Naive thymus-derived CD4-positive, alpha-beta T cell (primary cell): Measurements from ENCODE around the gene WFS1. TPM values are rescaled to one million over a fixed set of nuclear protein-coding genes. Genes with fewer than 3 reads are reported as not detected.
A peak's percentile ranks its signal among the peaks of the same experiment; 100 is the strongest.

Experiments
- ATAC-seq: fragments of 150-1000 bp; cut with Tn5 transposase; 2 replicates; pipeline ENCODE4 v1.10.0; 2021; ENCODE audit warnings: mild to moderate bottlenecking, moderate library complexity
- CTCF ChIA-PET: fragments of 350-600 bp; sonication (Branson Sonifier 250); formaldehyde crosslinking; loops from one replicate; lab custom pipeline; 2021; ENCODE audit warnings: antibody characterized with exemption; lab: Charles Lee
- POLR2A ChIA-PET: fragments of 350-600 bp; sonication (Branson Sonifier 250); formaldehyde crosslinking; loops from one replicate; lab custom pipeline; 2021; ENCODE audit warnings: antibody characterized with exemption, inconsistent platforms; lab: Charles Lee
- DNase-seq, 9 donors: peaks; one replicate each; pipeline versions ENCODE4 v3.0.0 to v3.0.0-alpha.2; 2020 to 2022; ENCODE audit warnings: mixed read lengths in 1 of 9
- H3K27ac ChIP-seq: one replicate; pipeline ENCODE4 v1.7.0; 2013; ENCODE audit warnings: mild to moderate bottlenecking, low read depth, low read length, moderate library complexity
- H3K27me3 ChIP-seq, 2 donors: one replicate each; pipeline ENCODE4 v1.7.0; 2013; ENCODE audit warnings: low read length in 2 of 2, mild to moderate bottlenecking in 2 of 2, moderate library complexity in 2 of 2; ENCODE audit not compliant: control insufficient read depth in 2 of 2, insufficient read depth in 2 of 2
- H3K36me3 ChIP-seq, 3 experiments: 1 replicate in 2 of 3; 2 replicates in 1 of 3; pipeline ENCODE4 v1.7.0; 2013; ENCODE audit warnings: low read length in 3 of 3, mild to moderate bottlenecking in 3 of 3, moderate library complexity in 1 of 3; ENCODE audit not compliant: insufficient read depth in 3 of 3, control insufficient read depth in 2 of 3
- H3K4me1 ChIP-seq, 2 donors: one replicate each; pipeline ENCODE4 v1.7.0; 2013; ENCODE audit warnings: low read length in 2 of 2, mild to moderate bottlenecking in 2 of 2, moderate library complexity in 1 of 2; ENCODE audit not compliant: control insufficient read depth in 2 of 2, insufficient read depth in 2 of 2
- H3K4me3 ChIP-seq: 2 replicates; pipeline ENCODE4 v1.7.0; 2013; ENCODE audit warnings: mild to moderate bottlenecking, low read length
- H3K9me3 ChIP-seq, 3 experiments: 1 replicate in 2 of 3; 2 replicates in 1 of 3; pipeline ENCODE4 v1.7.0; 2013; ENCODE audit warnings: low read length in 3 of 3; ENCODE audit not compliant: control insufficient read depth in 2 of 3
- H3K27ac Mint-ChIP-seq, 9 donors: one replicate each; pipeline ENCODE4 v1.8.0; 2020 to 2022; ENCODE audit warnings: mixed read lengths in 9 of 9, mild to moderate bottlenecking in 8 of 9, moderate library complexity in 5 of 9, inconsistent platforms in 2 of 9
- H3K27me3 Mint-ChIP-seq, 5 donors: one replicate each; pipeline ENCODE4 v1.8.0; 2021 to 2022; ENCODE audit warnings: mixed read lengths in 5 of 5, mild to moderate bottlenecking in 1 of 5
- H3K36me3 Mint-ChIP-seq, 5 donors: one replicate each; pipeline ENCODE4 v1.8.0; 2020 to 2022; ENCODE audit warnings: mixed read lengths in 5 of 5, mild to moderate bottlenecking in 3 of 5, inconsistent platforms in 1 of 5
- H3K4me1 Mint-ChIP-seq, 7 donors: one replicate each; pipeline ENCODE4 v1.8.0; 2020 to 2022; ENCODE audit warnings: mixed read lengths in 7 of 7, mild to moderate bottlenecking in 3 of 7, inconsistent platforms in 1 of 7
- H3K4me3 Mint-ChIP-seq, 10 donors: one replicate each; pipeline ENCODE4 v1.8.0; 2020 to 2022; ENCODE audit warnings: mild to moderate bottlenecking in 10 of 10, mixed read lengths in 10 of 10, moderate library complexity in 6 of 10, inconsistent platforms in 2 of 10
- H3K9me3 Mint-ChIP-seq, 11 donors: one replicate each; pipeline ENCODE4 v1.8.0; 2020 to 2022; ENCODE audit warnings: mixed read lengths in 11 of 11, mild to moderate bottlenecking in 4 of 11, inconsistent platforms in 1 of 11, moderate library complexity in 1 of 11
- intact Hi-C, 2 donors: fragments of 100-400 bp; cut with micrococcal nuclease; formaldehyde crosslinking; loops; one replicate each; pipeline ENCODE4 v1.15.1; 2023
- polyA plus RNA-seq, 2 donors: library from polyadenylated mRNA; unstranded; fragments of 300-500 nt; fragmentation: Illumina TruSeq; gene quantifications; one replicate each; pipeline ENCODE4 v1.2.3, GENCODE V29; 2021
- total RNA-seq, 6 experiments: library from RNA in 5 of 6; stranded (reverse) in 5 of 6; gene quantifications; 1 replicate in 5 of 6; 2 replicates in 1 of 6; pipeline ENCODE4 v1.2.3 and lab custom pipeline; 2021 to 2026

The WFS1 gene
- total and polyA plus RNA-seq, 7 experiments from 2014 or later: 2.8 to 6.7 (median 4.4) TPM

GRCh38 chr4:6230502-6230785 is 39.2 kb upstream of the WFS1 start:
- no peaks in the 10 kb centered on the region for H3K27me3 ChIP-seq
- no peaks in the 10 kb centered on the region for H3K36me3 ChIP-seq
- no peak overlapping the region for H3K27ac ChIP-seq
- peaks cover 3 to 20% (median 9%) of the 10 kb centered on the region in 5 donors for H3K27me3 Mint-ChIP-seq
- H3K9me3 Mint-ChIP-seq: peaks cover 0 to 4% (median 0%) of the 10 kb centered on the region in 11 donors
- no peaks in the 10 kb centered on the region for H3K4me1 ChIP-seq
- intact Hi-C loops: no loop called here
- DNase-seq: no peak
- H3K9me3 ChIP-seq: no peaks in the 10 kb centered on the region
- POLR2A ChIA-PET: no interaction called here
- ATAC-seq: no peak
- H3K4me3 ChIP-seq: no peak overlapping the region
- H3K4me3 Mint-ChIP-seq: no peak overlapping the region
- no peaks in the 10 kb centered on the region for H3K36me3 Mint-ChIP-seq
- CTCF ChIA-PET: no interaction called here
- no peaks in the 10 kb centered on the region for H3K4me1 Mint-ChIP-seq
- H3K27ac Mint-ChIP-seq: no peak overlapping the region

- ATAC-seq: no peak
- ChIA-PET CTCF (no interaction called here), POLR2A (no interaction called here)
- DNase-seq: no peak
- Mint-ChIP-seq H3K27ac (no peak overlapping the region), H3K36me3 (no peaks in the 10 kb centered on the region), H3K4me1 (no peaks in the 10 kb centered on the region), H3K27me3 (peaks cover 0 to 14% (median 3%) of the 10 kb centered on the region in 5 donors), H3K4me3 (no peak overlapping the region), H3K9me3 (peaks cover 0 to 2% (median 0%) of the 10 kb centered on the region in 11 donors)
- Histone ChIP-seq H3K36me3 (no peaks in the 10 kb centered on the region), H3K4me1 (no peaks in the 10 kb centered on the region), H3K27ac (no peak overlapping the region), H3K9me3 (no peaks in the 10 kb centered on the region), H3K4me3 (no peak overlapping the region), H3K27me3 (no peaks in the 10 kb centered on the region)
- intact Hi-C loops: no loop called here
These were observed 38.6 kb upstream of the WFS1 start for GRCh38 chr4:6230827-6231662.

GRCh38 chr4:6231663-6232165 is 37.9 kb upstream of the WFS1 start:
- no peak overlapping the region for H3K4me3 ChIP-seq
- no peak overlapping the region for H3K4me3 Mint-ChIP-seq
- DNase-seq: no peak
- H3K27me3 ChIP-seq: no peaks in the 10 kb centered on the region
- H3K9me3 ChIP-seq: no peaks in the 10 kb centered on the region
- intact Hi-C loops: no loop called here
- no peaks in the 10 kb centered on the region for H3K4me1 ChIP-seq
- peaks cover 0 to 1% (median 0%) of the 10 kb centered on the region in 11 donors for H3K9me3 Mint-ChIP-seq
- ChIA-PET CTCF (no interaction called here), POLR2A (no interaction called here)
- H3K4me1 Mint-ChIP-seq: no peaks in the 10 kb centered on the region
- H3K36me3 Mint-ChIP-seq: no peaks in the 10 kb centered on the region
- H3K27ac Mint-ChIP-seq: no peak overlapping the region
- no peak overlapping the region for H3K27ac ChIP-seq
- peaks cover 0 to 8% (median 0%) of the 10 kb centered on the region in 5 donors for H3K27me3 Mint-ChIP-seq
- no peaks in the 10 kb centered on the region for H3K36me3 ChIP-seq
- ATAC-seq: no peak

DNA sequence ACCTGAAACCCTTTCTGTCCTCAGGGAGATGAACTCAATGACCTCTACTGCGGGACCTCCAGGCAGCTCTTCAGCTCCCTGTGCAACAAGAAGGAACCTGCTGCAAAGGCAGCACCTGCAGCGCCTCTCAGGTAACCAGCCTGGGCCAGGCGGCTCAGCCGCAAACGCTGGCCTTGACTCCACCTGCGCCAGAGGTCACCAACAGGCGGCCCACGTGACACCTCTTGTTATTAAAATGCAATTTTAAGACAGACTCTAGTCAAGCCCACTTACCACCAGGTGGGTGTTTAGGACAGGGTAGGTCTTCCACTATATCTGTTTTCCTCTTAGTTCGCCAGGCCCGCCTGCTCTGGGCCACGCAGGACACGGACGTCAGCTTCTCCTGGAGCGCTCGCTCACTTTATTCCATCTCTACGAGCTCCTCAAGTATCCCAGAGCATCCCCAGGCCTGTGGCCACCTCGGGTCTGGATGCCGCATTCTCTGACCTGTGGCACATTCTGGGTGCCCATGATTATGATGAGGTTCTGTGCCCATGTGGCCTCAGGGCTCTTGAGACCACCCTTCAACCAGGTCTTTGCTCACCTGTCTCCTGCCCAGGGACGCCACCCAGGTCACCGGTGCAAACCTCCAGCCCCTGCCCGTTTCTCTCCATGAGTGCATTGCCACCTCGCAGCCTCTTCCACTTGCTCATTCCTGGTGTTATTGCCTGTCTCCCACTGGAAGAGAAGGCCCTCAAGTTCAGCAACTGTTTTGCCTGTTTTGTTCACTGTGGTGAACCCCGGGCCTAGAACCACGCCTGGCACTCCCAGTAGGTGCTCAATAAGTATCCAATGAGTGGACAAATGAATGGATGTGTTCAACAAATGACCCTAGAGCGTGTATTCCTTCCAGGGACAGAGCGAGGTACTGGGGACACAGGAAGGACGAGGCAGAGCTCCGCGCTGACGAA is 36.5 kb upstream of the WFS1 start:
- POLR2A ChIA-PET: no interaction called here
- no peak overlapping the region for H3K27ac ChIP-seq
- H3K36me3 ChIP-seq: no peaks in the 10 kb centered on the region
- H3K27ac Mint-ChIP-seq: no peak overlapping the region
- H3K36me3 Mint-ChIP-seq: no peaks in the 10 kb centered on the region
- H3K4me1 ChIP-seq: no peaks in the 10 kb centered on the region
- peaks cover 0 to 12% (median 0%) of the 10 kb centered on the region in 5 donors for H3K27me3 Mint-ChIP-seq
- H3K4me3 ChIP-seq: no peak overlapping the region
- no peaks in the 10 kb centered on the region for H3K9me3 ChIP-seq
- H3K9me3 Mint-ChIP-seq: peaks cover 0 to 1% (median 0%) of the 10 kb centered on the region in 11 donors
- ATAC-seq (no peak), DNase-seq (peak in 1 of 9 donors; percentile 16)
- CTCF ChIA-PET: no interaction called here
- no peak overlapping the region for H3K4me3 Mint-ChIP-seq
- no peaks in the 10 kb centered on the region for H3K27me3 ChIP-seq
- no peaks in the 10 kb centered on the region for H3K4me1 Mint-ChIP-seq
- intact Hi-C loops: no loop called here

DNA sequence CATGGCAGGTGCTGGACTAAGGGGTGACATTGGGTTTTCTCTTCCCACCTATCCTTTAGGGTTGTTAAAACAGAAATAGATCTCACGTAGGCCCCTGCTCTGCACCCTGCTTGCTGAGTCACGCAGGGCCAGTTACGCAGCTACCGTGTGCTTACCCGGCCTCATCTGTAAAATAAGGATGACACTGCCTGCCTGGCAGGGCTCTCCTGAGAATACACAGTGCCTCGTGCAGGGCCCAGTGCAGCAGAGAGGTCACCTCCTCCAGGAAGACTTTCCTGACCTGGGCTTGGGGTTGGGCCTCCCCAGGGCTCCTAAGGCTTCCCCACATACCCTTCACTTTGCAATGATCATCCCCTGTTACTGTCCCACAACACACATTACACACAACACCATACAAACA is 35.7 kb upstream of the WFS1 start:
- H3K27me3 ChIP-seq: no peaks in the 10 kb centered on the region
- no peaks in the 10 kb centered on the region for H3K36me3 Mint-ChIP-seq
- H3K4me3 ChIP-seq: no peak overlapping the region
- H3K27me3 Mint-ChIP-seq: peaks cover 0 to 12% (median 0%) of the 10 kb centered on the region in 5 donors
- H3K9me3 ChIP-seq: no peaks in the 10 kb centered on the region
- H3K4me1 Mint-ChIP-seq: no peaks in the 10 kb centered on the region
- ChIA-PET CTCF (no interaction called here), POLR2A (no interaction called here)
- no peaks in the 10 kb centered on the region for H3K36me3 ChIP-seq
- H3K27ac ChIP-seq: no peak overlapping the region
- ATAC-seq (no peak), DNase-seq (no peak)
- intact Hi-C loops: no loop called here
- H3K9me3 Mint-ChIP-seq: no peaks in the 10 kb centered on the region
- no peaks in the 10 kb centered on the region for H3K4me1 ChIP-seq
- no peak overlapping the region for H3K4me3 Mint-ChIP-seq
- no peak overlapping the region for H3K27ac Mint-ChIP-seq

GRCh38 chr4:6235012-6235411 is 34.6 kb upstream of the WFS1 start:
- Mint-ChIP-seq H3K4me3 (no peak overlapping the region), H3K27ac (no peak overlapping the region), H3K4me1 (no peaks in the 10 kb centered on the region), H3K9me3 (no peaks in the 10 kb centered on the region), H3K27me3 (peaks cover 0 to 8% (median 0%) of the 10 kb centered on the region in 5 donors), H3K36me3 (no peaks in the 10 kb centered on the region)
- ATAC-seq (no peak), DNase-seq (no peak)
- CTCF ChIA-PET: no interaction called here
- no peaks in the 10 kb centered on the region for H3K9me3 ChIP-seq
- no peak overlapping the region for H3K4me3 ChIP-seq
- no peaks in the 10 kb centered on the region for H3K27me3 ChIP-seq
- H3K4me1 ChIP-seq: no peaks in the 10 kb centered on the region
- POLR2A ChIA-PET: no interaction called here
- H3K36me3 ChIP-seq: no peaks in the 10 kb centered on the region
- no peak overlapping the region for H3K27ac ChIP-seq
- intact Hi-C loops: no loop called here
